A673 (cell line): ENCODE results near the gene IRF2. TPM values are rescaled to one million over a fixed set of nuclear protein-coding genes. Genes with fewer than 3 reads are reported as not detected.

Source experiments
- BruUV-seq: library from RNA; stranded (reverse); fragments of 400-500 nt; replicated peaks from 2 replicates; lab custom pipeline; 2021; lab: Mats Ljungman, UMichigan
- CTCF ChIA-PET: fragments of 300-600 bp; sonication (Branson Sonifier 250); formaldehyde crosslinking; loops from one replicate; lab custom pipeline; 2022; ENCODE audit warnings: antibody characterized with exemption; lab: Charles Lee
- POLR2A ChIA-PET: fragments of 300-600 bp; sonication (Branson Sonifier 250); formaldehyde crosslinking; loops from one replicate; lab custom pipeline; 2022; ENCODE audit warnings: antibody characterized with exemption; ENCODE audit not compliant: low non-redundant PET; lab: Charles Lee
- DNase-seq: peaks from one replicate; pipeline ENCODE4 v3.0.0-alpha.2; 2015; ENCODE audit warnings: low spot score
- H3K27ac ChIP-seq: fragments of 200-600 bp; sonication (generic); 2 replicates; pipeline ENCODE4 v1.5.1; 2016; ENCODE audit warnings: mixed run types, low read depth, mild to moderate bottlenecking, mixed read lengths, antibody characterized with exemption, low read length; ENCODE audit not compliant: poor library complexity, severe bottlenecking
- H3K27me3 ChIP-seq: fragments of 200-600 bp; sonication (generic); replicated peaks from 2 replicates; pipeline ENCODE4 v1.6.1; 2017; ENCODE audit warnings: mixed run types, low read depth, mild to moderate bottlenecking, mixed read lengths, antibody characterized with exemption, low read length; ENCODE audit not compliant: insufficient read depth, poor library complexity
- H3K36me3 ChIP-seq: fragments of 200-600 bp; sonication (generic); 2 replicates; pipeline ENCODE4 v1.6.1; 2016; ENCODE audit warnings: mixed run types, mild to moderate bottlenecking, mixed read lengths, antibody characterized with exemption, low read length; ENCODE audit not compliant: insufficient read depth, poor library complexity, severe bottlenecking
- H3K4me1 ChIP-seq: fragments of 200-600 bp; sonication (generic); 2 replicates; pipeline ENCODE4 v1.6.1; 2017; ENCODE audit warnings: mixed run types, mild to moderate bottlenecking, mixed read lengths, antibody characterized with exemption, low read length; ENCODE audit not compliant: insufficient read depth, poor library complexity, severe bottlenecking
- H3K4me3 ChIP-seq: fragments of 200-600 bp; sonication (generic); 2 replicates; pipeline ENCODE4 v1.5.1; 2016; ENCODE audit warnings: low read depth, mixed run types, mild to moderate bottlenecking, mixed read lengths, low read length; ENCODE audit not compliant: poor library complexity, severe bottlenecking
- H3K9me3 ChIP-seq: fragments of 200-600 bp; sonication (generic); 2 replicates; pipeline ENCODE4 v1.6.1; 2016; ENCODE audit warnings: mixed run types, low read depth, mild to moderate bottlenecking, mixed read lengths, antibody characterized with exemption, low read length; ENCODE audit not compliant: poor library complexity, severe bottlenecking
- EZH2 ChIP-seq: fragments of 200-600 bp; sonication (generic); IDR thresholded peaks from 2 replicates; pipeline ENCODE4 v1.6.1; 2017; ENCODE audit warnings: borderline replicate concordance, low read depth, mild to moderate bottlenecking, mixed read lengths, antibody characterized with exemption, low read length; ENCODE audit not compliant: poor library complexity, severe bottlenecking
- intact Hi-C: fragments of 100-400 bp; cut with micrococcal nuclease; formaldehyde crosslinking; loops from one replicate; pipeline ENCODE4 v1.10.0; 2022; ENCODE audit not compliant: unreplicated experiment
- total RNA-seq: library from RNA; stranded (reverse); gene quantifications from 2 replicates; pipeline ENCODE4 v1.2.3, GENCODE V29; 2021
- TF ChIP-seq, protein P1 (sequence below): fragments of 300-800, 200-600 bp; sonication (generic); conservative IDR thresholded peaks from 2 replicates; pipeline ENCODE4 v1.5.1; 2017; ENCODE audit warnings: low read depth, mild to moderate bottlenecking, antibody characterized with exemption, low read length, moderate library complexity, mixed read lengths

IRF2 gene
- total RNA-seq, 1 experiment from 2014 or later, result 28.2 TPM

DNA sequence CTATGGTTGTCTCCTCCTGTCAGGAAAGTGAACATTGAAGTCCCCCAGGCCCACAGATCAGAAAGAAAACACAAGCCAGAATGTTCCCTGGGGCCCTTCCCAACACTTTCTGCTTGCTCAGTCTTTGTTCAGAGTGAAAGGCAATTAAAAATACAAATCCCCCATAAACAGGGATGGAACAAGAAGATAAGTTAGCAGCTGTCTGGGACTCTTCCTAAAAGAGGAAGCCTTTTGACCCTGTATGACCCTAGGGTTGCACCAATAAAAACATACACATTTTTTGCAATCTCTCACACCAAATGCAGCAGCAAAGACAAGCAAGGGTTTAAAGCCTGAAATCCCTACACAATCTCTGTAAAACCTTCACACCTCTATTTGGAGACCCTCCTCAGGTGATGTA lies 22.6 kb downstream of the IRF2 start:
- no TSS peak for BruUV-seq
- Histone ChIP-seq H3K27ac (peak overlapping the region; percentile 32), H3K9me3 (no peaks in the 10 kb centered on the region), H3K36me3 (no peaks in the 10 kb centered on the region), H3K4me1 (peaks cover 58% of the 10 kb centered on the region), H3K4me3 (no peak overlapping the region), H3K27me3 (no peaks in the 10 kb centered on the region)
- TF ChIP-seq, protein P1, sequence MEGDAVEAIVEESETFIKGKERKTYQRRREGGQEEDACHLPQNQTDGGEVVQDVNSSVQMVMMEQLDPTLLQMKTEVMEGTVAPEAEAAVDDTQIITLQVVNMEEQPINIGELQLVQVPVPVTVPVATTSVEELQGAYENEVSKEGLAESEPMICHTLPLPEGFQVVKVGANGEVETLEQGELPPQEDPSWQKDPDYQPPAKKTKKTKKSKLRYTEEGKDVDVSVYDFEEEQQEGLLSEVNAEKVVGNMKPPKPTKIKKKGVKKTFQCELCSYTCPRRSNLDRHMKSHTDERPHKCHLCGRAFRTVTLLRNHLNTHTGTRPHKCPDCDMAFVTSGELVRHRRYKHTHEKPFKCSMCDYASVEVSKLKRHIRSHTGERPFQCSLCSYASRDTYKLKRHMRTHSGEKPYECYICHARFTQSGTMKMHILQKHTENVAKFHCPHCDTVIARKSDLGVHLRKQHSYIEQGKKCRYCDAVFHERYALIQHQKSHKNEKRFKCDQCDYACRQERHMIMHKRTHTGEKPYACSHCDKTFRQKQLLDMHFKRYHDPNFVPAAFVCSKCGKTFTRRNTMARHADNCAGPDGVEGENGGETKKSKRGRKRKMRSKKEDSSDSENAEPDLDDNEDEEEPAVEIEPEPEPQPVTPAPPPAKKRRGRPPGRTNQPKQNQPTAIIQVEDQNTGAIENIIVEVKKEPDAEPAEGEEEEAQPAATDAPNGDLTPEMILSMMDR, result no peak
- TF ChIP-seq EZH2, result no peak
- DNase-seq, result no peak
- POLR2A ChIA-PET, result no interaction called here
- CTCF ChIA-PET, result no interaction called here
- intact Hi-C loops, result no loop called here

DNA sequence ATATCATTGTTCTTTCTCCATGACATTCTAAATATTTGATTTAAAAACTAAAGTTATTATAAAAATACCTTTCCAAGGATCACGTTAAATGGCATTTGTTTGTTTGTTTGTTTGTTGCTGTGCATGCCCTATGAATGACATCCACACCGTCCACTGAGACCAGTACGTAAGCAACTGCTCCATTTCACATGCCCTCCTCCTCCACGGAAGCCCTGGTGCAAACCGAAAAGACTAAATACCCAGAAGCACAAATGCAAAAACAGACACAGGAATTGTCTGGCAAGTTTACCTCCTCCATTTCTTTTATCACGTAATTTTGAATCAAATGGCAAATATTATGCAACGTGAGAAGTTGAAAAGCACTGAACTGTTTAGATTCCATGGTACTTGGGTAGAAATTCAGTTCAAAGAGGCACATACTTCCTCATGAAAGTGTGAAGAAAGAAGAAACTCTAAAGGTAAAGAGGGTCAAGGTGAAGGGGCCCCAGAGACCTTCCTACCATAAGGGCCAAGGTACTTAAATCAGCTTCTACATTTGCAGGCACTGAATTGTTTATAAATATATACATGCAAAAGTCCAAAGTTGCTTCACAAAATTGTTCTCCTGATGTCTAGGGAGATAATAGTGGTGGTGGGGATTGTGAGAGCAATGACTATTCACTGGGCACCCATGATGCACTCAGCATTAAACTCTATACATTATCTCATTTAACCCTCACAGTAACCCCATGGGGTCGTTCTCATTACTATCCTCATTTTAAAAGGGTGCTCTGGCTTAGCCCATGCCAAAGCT lies 23.4 kb downstream of the IRF2 start:
- Histone ChIP-seq H3K36me3 (no peaks in the 10 kb centered on the region), H3K27ac (peak overlapping the region; percentile 32), H3K9me3 (no peaks in the 10 kb centered on the region), H3K27me3 (no peaks in the 10 kb centered on the region), H3K4me3 (no peak overlapping the region), H3K4me1 (peaks cover 59% of the 10 kb centered on the region)
- intact Hi-C loops, result no loop called here
- POLR2A ChIA-PET, result no interaction called here
- CTCF ChIA-PET, result no interaction called here
- no peak for DNase-seq
- BruUV-seq, result no TSS peak
- TF ChIP-seq, protein P1, result no peak
- no peak for TF ChIP-seq EZH2

DNA sequence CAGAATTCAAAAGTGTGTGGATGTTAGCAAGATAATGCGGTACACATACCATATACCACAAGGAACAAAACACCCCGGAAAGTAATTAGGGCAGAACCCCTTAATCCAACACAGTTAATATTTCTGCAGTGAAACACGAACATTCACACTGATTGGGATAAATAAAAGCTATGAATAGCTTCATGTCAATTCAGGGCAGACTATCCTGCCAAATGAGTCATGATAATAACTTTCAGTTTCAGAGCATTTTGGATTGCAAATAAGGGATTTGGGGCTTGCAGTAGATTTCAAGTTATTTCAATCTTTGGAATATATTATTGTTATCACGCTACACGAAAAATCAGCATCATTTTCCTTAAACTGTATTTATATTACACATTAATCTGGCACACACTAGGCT lies 24.3 kb downstream of the IRF2 start:
- DNase-seq, result peak; percentile 40
- Histone ChIP-seq H3K27me3 (no peaks in the 10 kb centered on the region), H3K4me3 (peak overlapping the region; percentile 13), H3K36me3 (no peaks in the 10 kb centered on the region), H3K9me3 (no peaks in the 10 kb centered on the region), H3K27ac (peak overlapping the region; percentile 53), H3K4me1 (peaks cover 66% of the 10 kb centered on the region)
- intact Hi-C loops, result no loop called here
- ChIA-PET CTCF (interaction anchor here (0.6 kb wide), 1 partner anchor 283 kb away, joined by 6 read pairs; no protein-coding TSS in a partner anchor), POLR2A (no interaction called here)
- no TSS peak for BruUV-seq
- TF ChIP-seq EZH2, result no peak
- TF ChIP-seq, protein P1, result no peak
